Ascending aorta (tissue), 2 donors: ENCODE results near the gene SEC24B. TPM values are rescaled to one million over a fixed set of nuclear protein-coding genes. Genes with fewer than 3 reads are reported as not detected.

Experiments
- DNase-seq, 2 donors: peaks; one replicate each; pipeline ENCODE4 v3.0.0-alpha.2; 2019; ENCODE audit warnings: low spot score in 2 of 2
- H3K27ac ChIP-seq, 2 donors: fragments of 200-600 bp; sonication (generic); one replicate each; pipeline ENCODE4 v1.5.1; 2016 to 2017; ENCODE audit warnings: mild to moderate bottlenecking in 1 of 2
- H3K27me3 ChIP-seq: fragments of 200-600 bp; sonication (generic); one replicate; pipeline ENCODE4 v1.5.1; 2017
- H3K36me3 ChIP-seq, 2 donors: fragments of 200-600 bp; sonication (generic); one replicate each; pipeline ENCODE4 v1.5.1; 2016
- H3K4me1 ChIP-seq, 2 donors: fragments of 200-600 bp; sonication (generic); one replicate each; pipeline ENCODE4 v1.5.1; 2016 to 2017; ENCODE audit warnings: mild to moderate bottlenecking in 1 of 2
- H3K4me3 ChIP-seq, 2 donors: fragments of 200-600 bp; sonication (generic); one replicate each; pipeline ENCODE4 v1.5.1; 2016 to 2017; ENCODE audit warnings: mild to moderate bottlenecking in 1 of 2
- H3K9me3 ChIP-seq, 2 donors: fragments of 200-600 bp; sonication (generic); one replicate each; pipeline ENCODE4 v1.5.1; 2016
- intact Hi-C: fragments of 100-400 bp; cut with DNase I; formaldehyde crosslinking; loops from one replicate; pipeline ENCODE4 v1.15.1; 2023
- total RNA-seq: library from RNA; depleted of rRNA; stranded (reverse); fragments of >200 nt; gene quantifications from one replicate; pipeline ENCODE4 v1.1.0, GENCODE V29; 2016
- TF ChIP-seq, protein P1 (sequence below), 3 experiments: fragments of 200-600 bp in 2 of 3; fragments of 450-650 bp in 1 of 3; sonication (generic) in 2 of 3; IDR thresholded peaks; one replicate each; pipeline ENCODE4 v1.5.1; 2016 to 2019; ENCODE audit warnings: antibody characterized with exemption in 3 of 3, mild to moderate bottlenecking in 1 of 3, moderate library complexity in 1 of 3

SEC24B gene
- total RNA-seq, 1 donor from 2014 or later, result 20.1 TPM

- no peak for DNase-seq
- no peak overlapping the region for H3K4me3 ChIP-seq
- TF ChIP-seq, protein P1, sequence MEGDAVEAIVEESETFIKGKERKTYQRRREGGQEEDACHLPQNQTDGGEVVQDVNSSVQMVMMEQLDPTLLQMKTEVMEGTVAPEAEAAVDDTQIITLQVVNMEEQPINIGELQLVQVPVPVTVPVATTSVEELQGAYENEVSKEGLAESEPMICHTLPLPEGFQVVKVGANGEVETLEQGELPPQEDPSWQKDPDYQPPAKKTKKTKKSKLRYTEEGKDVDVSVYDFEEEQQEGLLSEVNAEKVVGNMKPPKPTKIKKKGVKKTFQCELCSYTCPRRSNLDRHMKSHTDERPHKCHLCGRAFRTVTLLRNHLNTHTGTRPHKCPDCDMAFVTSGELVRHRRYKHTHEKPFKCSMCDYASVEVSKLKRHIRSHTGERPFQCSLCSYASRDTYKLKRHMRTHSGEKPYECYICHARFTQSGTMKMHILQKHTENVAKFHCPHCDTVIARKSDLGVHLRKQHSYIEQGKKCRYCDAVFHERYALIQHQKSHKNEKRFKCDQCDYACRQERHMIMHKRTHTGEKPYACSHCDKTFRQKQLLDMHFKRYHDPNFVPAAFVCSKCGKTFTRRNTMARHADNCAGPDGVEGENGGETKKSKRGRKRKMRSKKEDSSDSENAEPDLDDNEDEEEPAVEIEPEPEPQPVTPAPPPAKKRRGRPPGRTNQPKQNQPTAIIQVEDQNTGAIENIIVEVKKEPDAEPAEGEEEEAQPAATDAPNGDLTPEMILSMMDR (IDR thresholded peaks at IDR 0.05), result no peak
- H3K4me1 ChIP-seq, result no peaks in the 10 kb centered on the region
- no peaks in the 10 kb centered on the region for H3K36me3 ChIP-seq
- no peaks in the 10 kb centered on the region for H3K27me3 ChIP-seq
- intact Hi-C loops, result no loop called here
- peaks cover 0 to 4% of the 10 kb centered on the region in 2 donors for H3K9me3 ChIP-seq
- H3K27ac ChIP-seq, result no peak overlapping the region
These were observed 154.6 kb downstream of the SEC24B start for GRCh38 chr4:109588176-109588575.

DNA sequence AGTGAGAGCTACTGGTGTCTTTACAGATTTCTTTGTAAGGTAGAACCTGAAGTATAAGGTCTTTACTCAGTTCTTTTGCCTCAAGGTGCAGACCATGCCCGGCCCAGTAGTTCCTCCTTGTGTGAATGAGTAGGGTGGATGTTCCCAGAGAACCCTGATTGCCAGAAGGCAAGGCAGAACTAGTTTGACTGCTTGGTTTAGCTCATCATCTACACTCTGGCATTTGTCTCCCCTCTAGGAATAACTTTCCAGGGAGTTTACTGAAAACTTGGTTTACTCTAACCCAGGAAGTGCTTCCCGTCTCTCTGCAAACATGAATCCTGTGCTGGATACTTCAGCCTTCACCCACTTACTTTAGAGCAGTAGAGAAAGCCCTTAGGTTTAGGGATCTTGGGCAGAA, 155.5 kb downstream of the SEC24B start:
- H3K9me3 ChIP-seq, result peaks cover 0 to 4% of the 10 kb centered on the region in 2 donors
- H3K27me3 ChIP-seq, result no peaks in the 10 kb centered on the region
- DNase-seq, result no peak
- no peaks in the 10 kb centered on the region for H3K36me3 ChIP-seq
- intact Hi-C loops, result no loop called here
- no peak overlapping the region for H3K4me3 ChIP-seq
- no peaks in the 10 kb centered on the region for H3K4me1 ChIP-seq
- H3K27ac ChIP-seq, result no peak overlapping the region
- TF ChIP-seq, protein P1 (IDR thresholded peaks at IDR 0.05), result no peak

GRCh38 chr4:109589605-109590004, 156.0 kb downstream of the SEC24B start:
- peaks cover 0 to 4% of the 10 kb centered on the region in 2 donors for H3K9me3 ChIP-seq
- H3K27ac ChIP-seq, result no peak overlapping the region
- no peaks in the 10 kb centered on the region for H3K4me1 ChIP-seq
- intact Hi-C loops, result no loop called here
- H3K4me3 ChIP-seq, result no peak overlapping the region
- TF ChIP-seq, protein P1 (IDR thresholded peaks at IDR 0.05), result no peak
- no peaks in the 10 kb centered on the region for H3K36me3 ChIP-seq
- no peak for DNase-seq
- H3K27me3 ChIP-seq, result no peaks in the 10 kb centered on the region

Other genes starting within 250 kb of the SEC24B start
- gene COL25A1, start 131.2 kb upstream of the SEC24B start, total RNA-seq, result 5.6 TPM
- 430 TPM for gene MCUB, start 126.4 kb downstream of the SEC24B start, total RNA-seq